Skin epidermis (tissue), 12 donors: ENCODE results near the gene UNCX.
"Not testable (repeated sequence)": the region's sequence is repeated elsewhere in the genome, so short reads cannot be mapped to it uniquely, and the experiment has no call there.

Experiments
- H3K27ac ChIP-seq, 21 experiments: fragments of 200-600 bp; sonication (generic) in 11 of 21; one replicate each; pipeline ENCODE4 v1.5.0; 2020; ENCODE audit warnings: mild to moderate bottlenecking in 3 of 21, inconsistent platforms in 2 of 21, moderate library complexity in 2 of 21
- H3K4me3 ChIP-seq, 7 experiments: fragments of 200-600 bp; sonication (generic) in 2 of 7; one replicate each; pipeline ENCODE4 v1.5.0; 2020; ENCODE audit warnings: inconsistent platforms in 2 of 7, mild to moderate bottlenecking in 2 of 7, moderate library complexity in 1 of 7

The UNCX gene

GRCh38 chr7:1253681-1254181, 21.1 kb downstream of the UNCX start:
- Histone ChIP-seq H3K4me3 (no peak overlapping the region), H3K27ac (no peak overlapping the region)

- Histone ChIP-seq H3K27ac (no peak overlapping the region), H3K4me3 (no peak overlapping the region)
Measured at GRCh38 chr7:1254281-1255079, 21.8 kb downstream of the UNCX start.

GRCh38 chr7:1255080-1255816, 22.6 kb downstream of the UNCX start:
- no peak overlapping the region for H3K27ac ChIP-seq
- no peak overlapping the region for H3K4me3 ChIP-seq

GRCh38 chr7:1255817-1256340, 23.2 kb downstream of the UNCX start:
- Histone ChIP-seq H3K27ac (no peak overlapping the region), H3K4me3 (no peak overlapping the region)

- Histone ChIP-seq H3K27ac (no peak overlapping the region), H3K4me3 (no peak overlapping the region)
Measured at GRCh38 chr7:1256621-1257020, 23.9 kb downstream of the UNCX start.

GRCh38 chr7:1257221-1257620, 24.5 kb downstream of the UNCX start:
- H3K27ac ChIP-seq, result no peak overlapping the region

GRCh38 chr7:1257863-1258262, 25.2 kb downstream of the UNCX start:
- no peak overlapping the region for H3K4me3 ChIP-seq
- no peak overlapping the region for H3K27ac ChIP-seq

More at GRCh38 chr7:1257221-1257620, 24.5 kb downstream of the UNCX start:
- H3K4me3 ChIP-seq, result no peak overlapping the region

- no peak overlapping the region for H3K27ac ChIP-seq
- no peak overlapping the region for H3K4me3 ChIP-seq
Measured at GRCh38 chr7:1259621-1260243, 27.1 kb downstream of the UNCX start.

- no peak overlapping the region for H3K27ac ChIP-seq
Measured at GRCh38 chr7:1260244-1260635, 27.6 kb downstream of the UNCX start.

GRCh38 chr7:1261036-1261435, 28.4 kb downstream of the UNCX start:
- H3K4me3 ChIP-seq, result not testable (repeated sequence)

More at GRCh38 chr7:1260244-1260635, 27.6 kb downstream of the UNCX start:
- no peak overlapping the region for H3K4me3 ChIP-seq

GRCh38 chr7:1262441-1262840, 29.8 kb downstream of the UNCX start:
- Histone ChIP-seq H3K4me3 (no peak overlapping the region), H3K27ac (no peak overlapping the region)

More at GRCh38 chr7:1261036-1261435, 28.4 kb downstream of the UNCX start:
- H3K27ac ChIP-seq, result not testable (repeated sequence)

- Histone ChIP-seq H3K27ac (no peak overlapping the region), H3K4me3 (no peak overlapping the region)
Measured at GRCh38 chr7:1263391-1263951, 30.8 kb downstream of the UNCX start.

GRCh38 chr7:1264345-1265280, 31.9 kb downstream of the UNCX start:
- no peak overlapping the region for H3K27ac ChIP-seq
- H3K4me3 ChIP-seq, result no peak overlapping the region

GRCh38 chr7:1267016-1267900, 34.6 kb downstream of the UNCX start:
- Histone ChIP-seq H3K4me3 (no peak overlapping the region), H3K27ac (no peak overlapping the region)

- H3K27ac ChIP-seq, result no peak overlapping the region
- no peak overlapping the region for H3K4me3 ChIP-seq
Measured at GRCh38 chr7:1268076-1268815, 35.6 kb downstream of the UNCX start.

- no peak overlapping the region for H3K27ac ChIP-seq
Measured at GRCh38 chr7:1268866-1269265, 36.2 kb downstream of the UNCX start.

GRCh38 chr7:1269336-1269890, 36.7 kb downstream of the UNCX start:
- Histone ChIP-seq H3K27ac (no peak overlapping the region), H3K4me3 (no peak overlapping the region)

More at GRCh38 chr7:1268866-1269265, 36.2 kb downstream of the UNCX start:
- no peak overlapping the region for H3K4me3 ChIP-seq
